ENCODE measurements around the gene PDIA6.

GRCh38 chr2:10814142-10814541, 1.6 kb upstream of the PDIA6 start:
- TF ChIP-seq CTCF (IDR thresholded peaks at IDR 0.05 in 2 of 3, conservative IDR thresholded peaks at IDR 0.05 in 1 of 3; ENCODE audit: control insufficient read depth in 2 of 3, extremely low read depth in 1 of 3, insufficient read depth in 1 of 3, low read depth in 3 of 3, low read length in 3 of 3) (no peak), PAX5 (IDR thresholded peaks at IDR 0.05; ENCODE audit: borderline replicate concordance, low read depth, low read length) (no peak), RELA (IDR thresholded peaks at IDR 0.05; ENCODE audit: borderline replicate concordance, partially characterized antibody) (no peak), FOXK2 (IDR thresholded peaks at IDR 0.05) (no peak), YY1 (IDR thresholded peaks at IDR 0.05; ENCODE audit: low read depth, low read length) (no peak), E2F4 (IDR thresholded peaks at IDR 0.05; ENCODE audit: low read depth, low read length) (no peak), JUND (IDR thresholded peaks at IDR 0.05; ENCODE audit: low read depth, low read length) (no peak), ZNF24 (IDR thresholded peaks at IDR 0.05) (no peak), GATAD2B (conservative IDR thresholded peaks at IDR 0.05; ENCODE audit: low read depth) (no peak), CREB1 (IDR thresholded peaks at IDR 0.05; ENCODE audit: low read depth) (no peak), CEBPZ (IDR thresholded peaks at IDR 0.05; ENCODE audit: low read depth, low read length) (no peak), GABPA (IDR thresholded peaks at IDR 0.05; ENCODE audit: low read depth) (no peak), MAX (IDR thresholded peaks at IDR 0.05; ENCODE audit: low read depth, low read length) (no peak)

Measured in GM12878 (cell line).